Liver (tissue), 9 donors: ENCODE measurements around the gene KIZ. TPM values are rescaled to one million over a fixed set of nuclear protein-coding genes. Genes with fewer than 3 reads are reported as not detected.

Source experiments
- DNase-seq: peaks from one replicate; pipeline ENCODE4 v3.0.0-alpha.2; 2017; ENCODE audit warnings: low spot score
- H3K27ac ChIP-seq, 2 donors: one replicate each; pipeline ENCODE4 v1.7.0; 2013; ENCODE audit warnings: inconsistent platforms in 2 of 2, low read length in 2 of 2, control low read depth in 1 of 2, low read depth in 1 of 2, mild to moderate bottlenecking in 1 of 2
- H3K27me3 ChIP-seq, 4 donors: one replicate each; pipeline versions ENCODE4 v1.6.1 to v1.7.0; 2013; ENCODE audit warnings: low read length in 3 of 4, inconsistent platforms in 1 of 4, mild to moderate bottlenecking in 1 of 4, moderate library complexity in 1 of 4; ENCODE audit not compliant: control insufficient read depth in 4 of 4, insufficient read depth in 4 of 4
- H3K36me3 ChIP-seq, 4 donors: one replicate each; pipeline versions ENCODE4 v1.6.1 to v1.7.0; 2013; ENCODE audit warnings: low read length in 3 of 4, mild to moderate bottlenecking in 3 of 4, low read depth in 1 of 4, moderate library complexity in 1 of 4; ENCODE audit not compliant: control insufficient read depth in 4 of 4, insufficient read depth in 3 of 4
- H3K4me1 ChIP-seq, 4 donors: one replicate each; pipeline versions ENCODE4 v1.6.1 to v1.7.0; 2013; ENCODE audit warnings: low read length in 3 of 4, mild to moderate bottlenecking in 3 of 4, moderate library complexity in 1 of 4; ENCODE audit not compliant: control insufficient read depth in 4 of 4, insufficient read depth in 4 of 4
- H3K4me3 ChIP-seq, 3 donors: one replicate each; pipeline versions ENCODE4 v1.6.1 to v1.7.0; 2013; ENCODE audit warnings: low read length in 3 of 3, control low read depth in 1 of 3, low read depth in 1 of 3, mild to moderate bottlenecking in 1 of 3
- H3K9ac ChIP-seq, 2 donors: one replicate each; pipeline ENCODE4 v1.7.0; 2013; ENCODE audit warnings: low read length in 2 of 2, mild to moderate bottlenecking in 2 of 2, moderate library complexity in 2 of 2, control low read depth in 1 of 2, low read depth in 1 of 2
- H3K9me3 ChIP-seq, 4 donors: one replicate each; pipeline versions ENCODE4 v1.6.1 to v1.7.0; 2013; ENCODE audit warnings: low read length in 3 of 4; ENCODE audit not compliant: control insufficient read depth in 4 of 4
- EGR1 ChIP-seq, 2 donors: IDR thresholded peaks; 2 replicates each; pipeline ENCODE4 v1.6.1; 2016 to 2018; ENCODE audit warnings: antibody characterized with exemption in 2 of 2, low read depth in 2 of 2
- FOXA1 ChIP-seq: IDR thresholded peaks from 2 replicates; pipeline ENCODE4 v1.6.1; 2016; ENCODE audit warnings: antibody characterized with exemption
- HNF4A ChIP-seq, 2 donors: conservative IDR thresholded peaks; 2 replicates each; pipeline ENCODE4 v1.6.1; 2016; ENCODE audit warnings: antibody characterized with exemption in 2 of 2, mild to moderate bottlenecking in 2 of 2
- HNF4G ChIP-seq: IDR thresholded peaks from 2 replicates; pipeline ENCODE4 v1.6.1; 2016; ENCODE audit warnings: antibody characterized with exemption
- JUND ChIP-seq, 2 donors: IDR thresholded peaks; 2 replicates each; pipeline ENCODE4 v1.6.1; 2016; ENCODE audit warnings: antibody characterized with exemption in 2 of 2
- RAD21 ChIP-seq, 2 donors: IDR thresholded peaks; 2 replicates each; pipeline ENCODE4 v1.6.1; 2016; ENCODE audit warnings: antibody characterized with exemption in 2 of 2, mild to moderate bottlenecking in 2 of 2
- RXRA ChIP-seq, 2 donors: IDR thresholded peaks; 2 replicates each; pipeline ENCODE4 v1.6.1; 2017 to 2018; ENCODE audit warnings: antibody characterized with exemption in 2 of 2, mild to moderate bottlenecking in 1 of 2
- SP1 ChIP-seq: IDR thresholded peaks from 2 replicates; pipeline ENCODE4 v1.6.1; 2018; ENCODE audit warnings: antibody characterized with exemption, mild to moderate bottlenecking
- TAF1 ChIP-seq: conservative IDR thresholded peaks from 2 replicates; pipeline ENCODE4 v1.6.1; 2016; ENCODE audit warnings: antibody characterized with exemption, mild to moderate bottlenecking
- YY1 ChIP-seq: IDR thresholded peaks from 2 replicates; pipeline ENCODE4 v1.6.1; 2016; ENCODE audit warnings: antibody characterized with exemption, mild to moderate bottlenecking
- WGBS: extraction: QIAGEN DNeasy Blood & Tissue Kit; methylation state at CpG from one replicate; pipeline ENCODE4 v1.1.7; 2013; 5-methylcytosine and 5-hydroxymethylcytosine counted together
- polyA plus RNA-seq, 2 donors: library from polyadenylated mRNA; stranded (reverse) in 1 of 2; unstranded in 1 of 2; fragments of 200-250 nt in 1 of 2; fragments of >200 nt in 1 of 2; fragmentation: Nextera tagmentation in 1 of 2; extraction: Ambion mirVana in 1 of 2; gene quantifications; one replicate each; pipeline versions ENCODE4 v1.2.1 to v1.2.3, GENCODE V29; 2013 to 2015
- total RNA-seq, 2 donors: library from RNA; depleted of rRNA; stranded (reverse); fragments of >200 nt; gene quantifications; one replicate each; pipeline ENCODE4 v1.2.3, GENCODE V29; 2014
- TF ChIP-seq, protein P1 (sequence below): IDR thresholded peaks from 2 replicates; pipeline ENCODE4 v1.6.1; 2016; ENCODE audit warnings: antibody characterized with exemption
- TF ChIP-seq, protein P2 (sequence below): IDR thresholded peaks from 2 replicates; pipeline ENCODE4 v1.6.1; 2016; ENCODE audit warnings: antibody characterized with exemption
- TF ChIP-seq, protein P3 (sequence below): IDR thresholded peaks from 2 replicates; pipeline ENCODE4 v1.6.1; 2016; ENCODE audit warnings: antibody characterized with exemption
- TF ChIP-seq, protein P4 (sequence below): IDR thresholded peaks from 2 replicates; pipeline ENCODE4 v1.6.1; 2016; ENCODE audit warnings: antibody characterized with exemption, mild to moderate bottlenecking
- TF ChIP-seq, protein P5 (sequence below): fragments of 150-350 bp; IDR thresholded peaks from 2 replicates; pipeline ENCODE4 v1.5.1; 2017; ENCODE audit warnings: improper control_type of control experiment, low read depth, low read length; ENCODE audit not compliant: missing input control
- donor health status: healthy.
- donor health status: healthy.
- donor health status: healthy.
- donor health status: healthy.
- donor health status: healthy.

The KIZ gene
- total and polyA plus RNA-seq, 4 donors = 3.0 to 9.5 (median 5.2) TPM

DNA sequence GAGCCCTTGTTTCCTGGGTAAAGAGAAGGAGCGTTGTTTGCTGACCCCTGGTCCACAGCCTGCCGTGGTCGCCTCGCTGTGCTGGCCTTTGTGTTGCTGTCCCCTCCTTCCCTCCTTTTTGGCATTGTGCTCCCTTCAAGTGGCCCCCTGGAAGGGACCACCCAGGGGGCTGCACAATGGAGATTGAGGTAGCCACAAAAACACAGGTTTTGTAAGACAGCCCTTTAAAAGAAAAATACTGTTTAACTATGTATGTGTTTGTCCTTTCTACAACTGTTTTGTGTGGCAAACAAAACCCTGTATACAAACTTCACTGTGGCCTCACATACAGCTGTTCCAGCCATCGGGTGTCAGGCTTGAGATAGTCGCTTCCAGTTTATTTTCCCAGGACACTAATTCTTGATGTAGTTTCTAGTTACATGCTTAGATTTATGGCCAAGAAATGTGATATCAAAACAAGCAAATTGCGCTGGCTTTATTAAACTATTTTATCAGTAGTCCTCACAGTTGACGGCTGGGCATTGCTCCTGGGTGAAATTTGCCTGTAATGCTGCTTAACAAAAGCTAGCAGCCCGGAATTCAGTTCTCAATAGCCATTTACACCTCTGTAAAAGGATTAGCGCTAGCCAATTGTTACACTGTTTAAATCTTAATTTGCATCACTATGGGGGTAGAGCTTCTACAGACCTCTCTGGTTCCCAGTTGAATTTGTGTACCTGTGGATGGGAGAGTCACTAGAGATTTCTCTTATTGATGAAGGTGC lies 64.1 kb downstream of the KIZ start:
- TF ChIP-seq, protein P1, sequence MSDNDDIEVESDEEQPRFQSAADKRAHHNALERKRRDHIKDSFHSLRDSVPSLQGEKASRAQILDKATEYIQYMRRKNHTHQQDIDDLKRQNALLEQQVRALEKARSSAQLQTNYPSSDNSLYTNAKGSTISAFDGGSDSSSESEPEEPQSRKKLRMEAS = no peak
- TF ChIP-seq HNF4G (no peak), RAD21 (IDR thresholded peaks at IDR 0.05) (no peak), FOXA1 (no peak), EGR1 (IDR thresholded peaks at IDR 0.05; ENCODE audit: low read depth in 2 of 2) (no peak), JUND (IDR thresholded peaks at IDR 0.05) (no peak), RXRA (IDR thresholded peaks at IDR 0.05) (no peak), HNF4A (conservative IDR thresholded peaks at IDR 0.05) (no peak)
- TF ChIP-seq, protein P2, sequence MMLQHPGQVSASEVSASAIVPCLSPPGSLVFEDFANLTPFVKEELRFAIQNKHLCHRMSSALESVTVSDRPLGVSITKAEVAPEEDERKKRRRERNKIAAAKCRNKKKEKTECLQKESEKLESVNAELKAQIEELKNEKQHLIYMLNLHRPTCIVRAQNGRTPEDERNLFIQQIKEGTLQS = no peak
- TF ChIP-seq, protein P3, sequence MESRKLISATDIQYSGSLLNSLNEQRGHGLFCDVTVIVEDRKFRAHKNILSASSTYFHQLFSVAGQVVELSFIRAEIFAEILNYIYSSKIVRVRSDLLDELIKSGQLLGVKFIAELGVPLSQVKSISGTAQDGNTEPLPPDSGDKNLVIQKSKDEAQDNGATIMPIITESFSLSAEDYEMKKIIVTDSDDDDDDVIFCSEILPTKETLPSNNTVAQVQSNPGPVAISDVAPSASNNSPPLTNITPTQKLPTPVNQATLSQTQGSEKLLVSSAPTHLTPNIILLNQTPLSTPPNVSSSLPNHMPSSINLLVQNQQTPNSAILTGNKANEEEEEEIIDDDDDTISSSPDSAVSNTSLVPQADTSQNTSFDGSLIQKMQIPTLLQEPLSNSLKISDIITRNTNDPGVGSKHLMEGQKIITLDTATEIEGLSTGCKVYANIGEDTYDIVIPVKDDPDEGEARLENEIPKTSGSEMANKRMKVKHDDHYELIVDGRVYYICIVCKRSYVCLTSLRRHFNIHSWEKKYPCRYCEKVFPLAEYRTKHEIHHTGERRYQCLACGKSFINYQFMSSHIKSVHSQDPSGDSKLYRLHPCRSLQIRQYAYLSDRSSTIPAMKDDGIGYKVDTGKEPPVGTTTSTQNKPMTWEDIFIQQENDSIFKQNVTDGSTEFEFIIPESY = no peak
- TF ChIP-seq, protein P4, sequence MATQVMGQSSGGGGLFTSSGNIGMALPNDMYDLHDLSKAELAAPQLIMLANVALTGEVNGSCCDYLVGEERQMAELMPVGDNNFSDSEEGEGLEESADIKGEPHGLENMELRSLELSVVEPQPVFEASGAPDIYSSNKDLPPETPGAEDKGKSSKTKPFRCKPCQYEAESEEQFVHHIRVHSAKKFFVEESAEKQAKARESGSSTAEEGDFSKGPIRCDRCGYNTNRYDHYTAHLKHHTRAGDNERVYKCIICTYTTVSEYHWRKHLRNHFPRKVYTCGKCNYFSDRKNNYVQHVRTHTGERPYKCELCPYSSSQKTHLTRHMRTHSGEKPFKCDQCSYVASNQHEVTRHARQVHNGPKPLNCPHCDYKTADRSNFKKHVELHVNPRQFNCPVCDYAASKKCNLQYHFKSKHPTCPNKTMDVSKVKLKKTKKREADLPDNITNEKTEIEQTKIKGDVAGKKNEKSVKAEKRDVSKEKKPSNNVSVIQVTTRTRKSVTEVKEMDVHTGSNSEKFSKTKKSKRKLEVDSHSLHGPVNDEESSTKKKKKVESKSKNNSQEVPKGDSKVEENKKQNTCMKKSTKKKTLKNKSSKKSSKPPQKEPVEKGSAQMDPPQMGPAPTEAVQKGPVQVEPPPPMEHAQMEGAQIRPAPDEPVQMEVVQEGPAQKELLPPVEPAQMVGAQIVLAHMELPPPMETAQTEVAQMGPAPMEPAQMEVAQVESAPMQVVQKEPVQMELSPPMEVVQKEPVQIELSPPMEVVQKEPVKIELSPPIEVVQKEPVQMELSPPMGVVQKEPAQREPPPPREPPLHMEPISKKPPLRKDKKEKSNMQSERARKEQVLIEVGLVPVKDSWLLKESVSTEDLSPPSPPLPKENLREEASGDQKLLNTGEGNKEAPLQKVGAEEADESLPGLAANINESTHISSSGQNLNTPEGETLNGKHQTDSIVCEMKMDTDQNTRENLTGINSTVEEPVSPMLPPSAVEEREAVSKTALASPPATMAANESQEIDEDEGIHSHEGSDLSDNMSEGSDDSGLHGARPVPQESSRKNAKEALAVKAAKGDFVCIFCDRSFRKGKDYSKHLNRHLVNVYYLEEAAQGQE = no peak
- TF ChIP-seq, protein P5, sequence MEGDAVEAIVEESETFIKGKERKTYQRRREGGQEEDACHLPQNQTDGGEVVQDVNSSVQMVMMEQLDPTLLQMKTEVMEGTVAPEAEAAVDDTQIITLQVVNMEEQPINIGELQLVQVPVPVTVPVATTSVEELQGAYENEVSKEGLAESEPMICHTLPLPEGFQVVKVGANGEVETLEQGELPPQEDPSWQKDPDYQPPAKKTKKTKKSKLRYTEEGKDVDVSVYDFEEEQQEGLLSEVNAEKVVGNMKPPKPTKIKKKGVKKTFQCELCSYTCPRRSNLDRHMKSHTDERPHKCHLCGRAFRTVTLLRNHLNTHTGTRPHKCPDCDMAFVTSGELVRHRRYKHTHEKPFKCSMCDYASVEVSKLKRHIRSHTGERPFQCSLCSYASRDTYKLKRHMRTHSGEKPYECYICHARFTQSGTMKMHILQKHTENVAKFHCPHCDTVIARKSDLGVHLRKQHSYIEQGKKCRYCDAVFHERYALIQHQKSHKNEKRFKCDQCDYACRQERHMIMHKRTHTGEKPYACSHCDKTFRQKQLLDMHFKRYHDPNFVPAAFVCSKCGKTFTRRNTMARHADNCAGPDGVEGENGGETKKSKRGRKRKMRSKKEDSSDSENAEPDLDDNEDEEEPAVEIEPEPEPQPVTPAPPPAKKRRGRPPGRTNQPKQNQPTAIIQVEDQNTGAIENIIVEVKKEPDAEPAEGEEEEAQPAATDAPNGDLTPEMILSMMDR = no peak

DNA sequence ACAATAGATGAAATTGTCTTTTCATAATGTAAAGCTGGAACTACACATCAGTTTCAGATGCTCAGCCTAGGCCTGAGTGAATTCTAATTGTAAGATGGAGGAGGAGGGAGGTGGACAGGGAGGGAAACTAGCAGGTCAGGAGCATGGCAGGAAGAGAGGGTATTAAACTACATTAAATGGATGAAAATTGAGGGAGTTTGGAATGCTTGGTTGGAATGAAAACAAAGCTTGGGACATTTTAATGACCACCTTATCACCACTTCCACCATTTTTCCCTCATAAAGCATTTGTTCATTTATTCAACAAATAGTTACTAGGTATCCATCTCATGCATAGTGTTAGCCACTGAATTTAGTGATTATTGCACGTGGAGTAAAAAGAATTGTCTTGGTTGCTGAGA lies 65.0 kb downstream of the KIZ start:
- WGBS = 85% methylated on average over 1 of the region's 1 CpG
- H3K27me3 ChIP-seq = no peaks in the 10 kb centered on the region
- TF ChIP-seq FOXA1 (no peak), TAF1 (no peak), SP1 (no peak), JUND (IDR thresholded peaks at IDR 0.05) (no peak), RAD21 (IDR thresholded peaks at IDR 0.05) (no peak), YY1 (no peak), RXRA (IDR thresholded peaks at IDR 0.05) (no peak)
- TF ChIP-seq, protein P3 = no peak
- TF ChIP-seq, protein P4 = no peak

More for the DNA sequence above, 64.1 kb downstream of the KIZ start:
- no peak for DNase-seq
- H3K4me1 ChIP-seq = no peaks in the 10 kb centered on the region
- no peaks in the 10 kb centered on the region for H3K27me3 ChIP-seq
- no peaks in the 10 kb centered on the region for H3K9me3 ChIP-seq
- WGBS = 92% methylated on average over 10 of the region's 10 CpGs
- H3K9ac ChIP-seq = no peak overlapping the region
- no peak overlapping the region for H3K4me3 ChIP-seq
- H3K36me3 ChIP-seq = no peaks in the 10 kb centered on the region
- H3K27ac ChIP-seq = no peak overlapping the region

More for the DNA sequence above, 65.0 kb downstream of the KIZ start:
- no peak for DNase-seq
- Histone ChIP-seq H3K9me3 (no peaks in the 10 kb centered on the region), H3K36me3 (no peaks in the 10 kb centered on the region), H3K4me1 (no peaks in the 10 kb centered on the region), H3K4me3 (no peak overlapping the region), H3K27ac (no peak overlapping the region), H3K9ac (no peak overlapping the region)
